Neutrophil (primary cell): ENCODE data around the gene CLEC2D.

ENCODE experiments used
- H3K27ac ChIP-seq: fragments of 200-600 bp; sonication (generic); 2 replicates; pipeline ENCODE4 v1.5.1; 2016; ENCODE audit warnings: mild to moderate bottlenecking, moderate library complexity
- H3K27me3 ChIP-seq: fragments of 200-600 bp; sonication (generic); 2 replicates; pipeline ENCODE4 v1.6.0; 2016; ENCODE audit warnings: mild to moderate bottlenecking
- H3K36me3 ChIP-seq: fragments of 200-600 bp; sonication (generic); 2 replicates; pipeline ENCODE4 v1.5.1; 2017
- H3K4me1 ChIP-seq, 2 experiments: fragments of 200-600 bp in 1 of 2; sonication (generic) in 1 of 2; 1 replicate in 1 of 2; 2 replicates in 1 of 2; pipeline versions ENCODE4 v1.5.1 to v1.6.1; 2013 to 2016; ENCODE audit warnings: low read depth in 1 of 2, low read length in 1 of 2, mild to moderate bottlenecking in 1 of 2, moderate library complexity in 1 of 2; ENCODE audit not compliant: control insufficient read depth in 1 of 2, insufficient read depth in 1 of 2
- H3K4me3 ChIP-seq, 2 experiments: fragments of 200-600 bp in 1 of 2; sonication (generic) in 1 of 2; 1 replicate in 1 of 2; 2 replicates in 1 of 2; pipeline ENCODE4 v1.5.1; 2013 to 2016; ENCODE audit warnings: low read depth in 1 of 2, low read length in 1 of 2, mild to moderate bottlenecking in 1 of 2, moderate library complexity in 1 of 2
- H3K9me3 ChIP-seq: fragments of 200-600 bp; sonication (generic); 2 replicates; pipeline ENCODE4 v1.5.1; 2016
- TF ChIP-seq, protein P1 (sequence below): fragments of 200-600 bp; sonication (generic); IDR thresholded peaks from 2 replicates; pipeline ENCODE4 v1.5.1; 2016; ENCODE audit warnings: antibody characterized with exemption

The CLEC2D gene

DNA sequence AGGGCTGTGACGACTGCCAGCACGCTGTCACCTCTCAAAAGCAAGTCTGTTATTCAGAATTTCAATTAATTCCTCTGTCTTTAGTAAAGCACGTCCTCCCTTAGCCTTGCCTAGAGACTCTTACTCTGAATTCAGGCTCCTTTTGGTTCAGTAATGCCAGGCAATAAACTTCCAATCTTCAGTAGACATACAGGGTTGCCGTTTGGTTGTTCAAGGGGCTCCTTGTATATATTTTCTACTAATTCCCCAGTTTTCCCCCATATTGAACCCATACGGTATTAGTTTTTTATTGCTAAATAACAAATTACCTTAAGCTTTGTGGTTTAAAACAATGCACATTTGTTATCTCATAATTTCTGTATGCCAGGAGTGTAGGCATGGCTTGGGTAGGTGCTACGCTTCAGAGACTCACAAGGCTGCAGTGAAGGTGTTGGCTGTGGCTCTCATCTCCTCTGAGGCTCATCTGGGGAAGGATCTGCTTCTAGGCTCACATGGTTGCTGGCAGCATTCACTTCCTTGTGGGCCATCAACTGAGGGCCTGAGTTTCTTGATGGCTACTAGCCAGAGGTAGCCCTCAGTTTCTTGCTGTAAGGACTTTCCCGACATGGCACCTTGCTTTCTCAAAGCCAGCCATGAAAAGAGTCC lies 70.7 kb downstream of the CLEC2D start:
- Histone ChIP-seq H3K4me3 (no peak overlapping the region), H3K27ac (no peak overlapping the region), H3K9me3 (no peaks in the 10 kb centered on the region), H3K27me3 (no peaks in the 10 kb centered on the region), H3K4me1 (peaks cover 13 to 14% of the 10 kb centered on the region in 2 experiments), H3K36me3 (no peaks in the 10 kb centered on the region)
- TF ChIP-seq, protein P1, sequence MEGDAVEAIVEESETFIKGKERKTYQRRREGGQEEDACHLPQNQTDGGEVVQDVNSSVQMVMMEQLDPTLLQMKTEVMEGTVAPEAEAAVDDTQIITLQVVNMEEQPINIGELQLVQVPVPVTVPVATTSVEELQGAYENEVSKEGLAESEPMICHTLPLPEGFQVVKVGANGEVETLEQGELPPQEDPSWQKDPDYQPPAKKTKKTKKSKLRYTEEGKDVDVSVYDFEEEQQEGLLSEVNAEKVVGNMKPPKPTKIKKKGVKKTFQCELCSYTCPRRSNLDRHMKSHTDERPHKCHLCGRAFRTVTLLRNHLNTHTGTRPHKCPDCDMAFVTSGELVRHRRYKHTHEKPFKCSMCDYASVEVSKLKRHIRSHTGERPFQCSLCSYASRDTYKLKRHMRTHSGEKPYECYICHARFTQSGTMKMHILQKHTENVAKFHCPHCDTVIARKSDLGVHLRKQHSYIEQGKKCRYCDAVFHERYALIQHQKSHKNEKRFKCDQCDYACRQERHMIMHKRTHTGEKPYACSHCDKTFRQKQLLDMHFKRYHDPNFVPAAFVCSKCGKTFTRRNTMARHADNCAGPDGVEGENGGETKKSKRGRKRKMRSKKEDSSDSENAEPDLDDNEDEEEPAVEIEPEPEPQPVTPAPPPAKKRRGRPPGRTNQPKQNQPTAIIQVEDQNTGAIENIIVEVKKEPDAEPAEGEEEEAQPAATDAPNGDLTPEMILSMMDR, result no peak

GRCh38 chr12:9741726-9742125 lies 72.2 kb downstream of the CLEC2D start:
- H3K36me3 ChIP-seq, result no peaks in the 10 kb centered on the region
- no peak overlapping the region for H3K4me3 ChIP-seq
- no peak overlapping the region for H3K27ac ChIP-seq
- TF ChIP-seq, protein P1, result no peak
- no peaks in the 10 kb centered on the region for H3K27me3 ChIP-seq
- peaks cover 10 to 13% of the 10 kb centered on the region in 2 experiments for H3K4me1 ChIP-seq
- no peaks in the 10 kb centered on the region for H3K9me3 ChIP-seq

DNA sequence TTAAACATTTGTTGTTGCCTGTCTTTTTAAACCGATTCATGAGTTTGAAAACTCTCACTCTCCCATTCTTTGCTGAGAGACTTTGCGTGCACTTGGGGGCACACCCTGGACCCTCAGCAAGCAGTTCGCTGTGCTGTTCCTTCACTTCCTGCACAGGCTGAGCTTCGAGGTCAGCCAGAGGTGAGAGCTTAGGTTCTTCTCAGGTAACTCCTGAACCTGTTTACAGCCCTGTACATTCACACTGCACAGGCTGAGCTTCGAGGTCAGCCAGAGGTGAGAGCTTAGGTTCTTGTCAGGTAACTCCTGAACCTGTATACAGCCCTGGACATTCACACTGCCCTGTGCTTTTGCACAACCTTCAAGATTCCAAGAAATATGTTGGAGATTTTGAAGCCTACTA lies 73.1 kb downstream of the CLEC2D start:
- TF ChIP-seq, protein P1, result no peak
- Histone ChIP-seq H3K36me3 (no peaks in the 10 kb centered on the region), H3K4me1 (peaks cover under 1 to 4% of the 10 kb centered on the region in 2 experiments), H3K27ac (no peak overlapping the region), H3K27me3 (no peaks in the 10 kb centered on the region), H3K9me3 (no peaks in the 10 kb centered on the region), H3K4me3 (no peak overlapping the region)

GRCh38 chr12:9745199-9745598 lies 75.7 kb downstream of the CLEC2D start:
- Histone ChIP-seq H3K4me3 (no peak overlapping the region), H3K36me3 (no peaks in the 10 kb centered on the region), H3K27ac (no peak overlapping the region), H3K27me3 (no peaks in the 10 kb centered on the region), H3K4me1 (peaks cover 0 to under 1% of the 10 kb centered on the region in 2 experiments), H3K9me3 (no peaks in the 10 kb centered on the region)
- TF ChIP-seq, protein P1, result no peak
